K562 (cell line): ENCODE measurements around the gene ZNF8. TPM values are rescaled to one million over a fixed set of nuclear protein-coding genes. Genes with fewer than 3 reads are reported as not detected.

Experiments
- ATF3 ChIP-seq, 2 experiments: fragments of 450-650 bp in 1 of 2; sonication (generic) in 1 of 2; formaldehyde crosslinking in 1 of 2; IDR thresholded peaks in 1 of 2; conservative IDR thresholded peaks in 1 of 2; 2 replicates each; pipeline versions ENCODE4 v1.6.1 to v1.8.1; 2016 to 2023; ENCODE audit warnings: mild to moderate bottlenecking in 2 of 2, moderate library complexity in 2 of 2, inconsistent platforms in 1 of 2, missing genetic modification reagents in 1 of 2
- ATF4 ChIP-seq: fragments of 450-650 bp; formaldehyde crosslinking; IDR thresholded peaks from 2 replicates; pipeline ENCODE4 v1.4.0; 2022; ENCODE audit warnings: mild to moderate bottlenecking, moderate library complexity
- ATF7 ChIP-seq: fragments of 450-650 bp; IDR thresholded peaks from 2 replicates; pipeline ENCODE4 v1.7.1; 2014; ENCODE audit warnings: mild to moderate bottlenecking, moderate library complexity
- C11orf30 ChIP-seq: fragments of 450-650 bp; IDR thresholded peaks from 2 replicates; pipeline ENCODE4 v1.6.1; 2016; ENCODE audit warnings: low read depth, mild to moderate bottlenecking
- EP400 ChIP-seq: fragments of 450-650 bp; IDR thresholded peaks from 2 replicates; pipeline ENCODE4 v1.6.1; 2017; ENCODE audit warnings: antibody characterized with exemption, mild to moderate bottlenecking, moderate library complexity
- HMBOX1 ChIP-seq: sonication (generic); IDR thresholded peaks from 2 replicates; pipeline ENCODE4 v1.6.1; 2016
- MXI1 ChIP-seq: IDR thresholded peaks from 2 replicates; pipeline ENCODE4 v1.6.1; 2011; ENCODE audit warnings: low read depth, mild to moderate bottlenecking, improper control_type of control experiment, low read length
- NCOR1 ChIP-seq: fragments of 450-650 bp; IDR thresholded peaks from 2 replicates; pipeline ENCODE4 v1.6.1; 2016; ENCODE audit warnings: mild to moderate bottlenecking, moderate library complexity
- RNF219 ChIP-seq: fragments of 250-450 bp; sonication (Bioruptor Pico); IDR thresholded peaks from 2 replicates; pipeline ENCODE4 v1.5.0; 2022; ENCODE audit warnings: mild to moderate bottlenecking
- SAFB ChIP-seq: fragments of 200-400 bp; formaldehyde crosslinking; IDR thresholded peaks from 2 replicates; pipeline ENCODE4 v1.6.1; 2017; ENCODE audit warnings: low read depth, low read length, borderline replicate concordance
- SMAD2 ChIP-seq: fragments of 150-350 bp; IDR thresholded peaks from 2 replicates; pipeline ENCODE4 v1.6.1; 2014; ENCODE audit warnings: low read depth, mild to moderate bottlenecking, low read length
- TAF1 ChIP-seq: IDR thresholded peaks from 2 replicates; pipeline ENCODE4 v1.6.1; 2011; ENCODE audit warnings: mild to moderate bottlenecking, low read length, moderate library complexity; ENCODE audit not compliant: insufficient read depth, control insufficient read depth, severe bottlenecking; ENCODE audit errors: extremely low read depth
- VEZF1 ChIP-seq: fragments of 200-800 bp; sonication (Bioruptor generic); IDR thresholded peaks from 2 replicates; pipeline ENCODE4 v1.6.1; 2017; ENCODE audit warnings: missing genetic modification characterization, missing compliant biosample characterization
- ZNF23 ChIP-seq: fragments of 250-450 bp; sonication (Bioruptor Pico); IDR thresholded peaks from 2 replicates; pipeline ENCODE4 v1.4.0; 2020; ENCODE audit warnings: mild to moderate bottlenecking
- ZNF507 ChIP-seq: conservative IDR thresholded peaks from 2 replicates; pipeline ENCODE4 v1.6.1; 2017; ENCODE audit warnings: missing genetic modification characterization, missing compliant biosample characterization
- ZNF639 ChIP-seq, 2 experiments: fragments of 200-800 bp in 1 of 2; sonication (Bioruptor generic) in 1 of 2; sonication (generic) in 1 of 2; formaldehyde crosslinking in 1 of 2; IDR thresholded peaks in 1 of 2; conservative IDR thresholded peaks in 1 of 2; 2 replicates each; pipeline versions ENCODE4 v1.5.0 to v1.6.1; 2016 to 2020; ENCODE audit warnings: missing compliant biosample characterization in 1 of 2, missing genetic modification characterization in 1 of 2, missing genetic modification reagents in 1 of 2
- ZNF699 ChIP-seq: fragments of 250-450 bp; sonication (Bioruptor Pico); IDR thresholded peaks from 2 replicates; pipeline ENCODE4 v1.8.0; 2021; ENCODE audit warnings: mild to moderate bottlenecking, moderate library complexity; ENCODE audit not compliant: insufficient replicate concordance
- polyA plus RNA-seq, 8 experiments: library from polyadenylated mRNA; depleted of rRNA in 4 of 8; stranded (reverse) in 5 of 8; unstranded in 3 of 8; fragments of >200 nt; fragmentation: Nextera tagmentation in 2 of 8; fragmentation: Illumina TruSeq in 1 of 8; extraction: Ambion mirVana in 2 of 8; extraction: Trizol in 1 of 8; gene quantifications; 2 replicates each; pipeline versions ENCODE4 v1.2.1 to v1.2.3, GENCODE V29; 2011 to 2014; ENCODE audit warnings: inconsistent platforms in 1 of 8, missing spikeins in 1 of 8
- total RNA-seq, 7 experiments: library from RNA; depleted of rRNA in 6 of 7; stranded (reverse); fragments of >200 nt in 6 of 7; fragmentation: Illumina TruSeq in 2 of 7; extraction: Trizol in 2 of 7; gene quantifications; 2 replicates each; pipeline versions ENCODE4 v1.2.1 to v1.2.3, GENCODE V29; 2011 to 2021; ENCODE audit warnings: low replicate concordance in 1 of 7

The ZNF8 gene
- total and polyA plus RNA-seq, 9 of the 15 experiments (the other 6 are each of a cell fraction or from before 2014, with no cell fraction given) = 0.71 to 7.7 (median 4.7) TPM

- TF ChIP-seq ZNF639 (CRISPR knock-in tag; conservative IDR thresholded peaks at IDR 0.05 in 1 of 2, IDR thresholded peaks at IDR 0.05 in 1 of 2) = peak in 1 of 2 experiments; percentile 84; a peak in 1 of 4 replicates
- no peak for TF ChIP-seq ZNF699 (CRISPR knock-in tag)
- TF ChIP-seq ATF7 = peak; percentile 85; the same call in 1 of the 2 replicates
- TF ChIP-seq SAFB = no peak
- TF ChIP-seq RNF219 (CRISPR knock-in tag) = no peak
- peak; percentile 95 for TF ChIP-seq TAF1
- no peak for TF ChIP-seq SMAD2
- TF ChIP-seq C11orf30 = peak; percentile 85
- TF ChIP-seq HMBOX1 = no peak
- TF ChIP-seq MXI1 = no peak
- TF ChIP-seq ATF3 (IDR thresholded peaks at IDR 0.05) = no peak
- TF ChIP-seq ATF3 (CRISPR knock-in tag; conservative IDR thresholded peaks at IDR 0.05) = no peak
- no peak for TF ChIP-seq ATF4 (CRISPR knock-in tag)
- no peak for TF ChIP-seq ZNF23 (CRISPR knock-in tag)
- peak; percentile 34; the same call in 1 of the 2 replicates for TF ChIP-seq VEZF1 (CRISPR knock-in tag)
- peak; percentile 96 for TF ChIP-seq EP400
- no peak for TF ChIP-seq NCOR1
- TF ChIP-seq ZNF507 (tag) = no peak
Observed at GRCh38 chr19:58305065-58305931, 26.5 kb downstream of the ZNF8 start, which contains the start of gene ERVK3-1 (continued).
